GM23248 (cell line): Measurements from ENCODE around the gene RAB3C. TPM values are rescaled to one million over a fixed set of nuclear protein-coding genes. Genes with fewer than 3 reads are reported as not detected.

Experiments used
- DNase-seq: peaks from one replicate; pipeline ENCODE4 v3.0.0-alpha.2; 2015
- H2AFZ ChIP-seq: fragments of 200-600 bp; sonication (generic); 2 replicates; pipeline ENCODE4 v1.6.1; 2016; ENCODE audit warnings: antibody characterized with exemption
- H3F3A ChIP-seq: fragments of 200-600 bp; sonication (generic); 2 replicates; pipeline ENCODE4 v1.6.1; 2016; ENCODE audit warnings: mild to moderate bottlenecking, antibody characterized with exemption, mixed run types; ENCODE audit not compliant: insufficient read depth
- H3K27ac ChIP-seq: fragments of 200-600 bp; sonication (generic); 2 replicates; pipeline ENCODE4 v1.5.1; 2016; ENCODE audit warnings: mild to moderate bottlenecking
- H3K27me3 ChIP-seq: fragments of 200-600 bp; sonication (generic); replicated peaks from 2 replicates; pipeline ENCODE4 v1.6.1; 2016; ENCODE audit warnings: mild to moderate bottlenecking; ENCODE audit not compliant: insufficient read depth
- H3K36me3 ChIP-seq: fragments of 200-600 bp; sonication (generic); 2 replicates; pipeline ENCODE4 v1.6.1; 2016; ENCODE audit warnings: low read depth, mild to moderate bottlenecking
- H3K4me1 ChIP-seq: fragments of 200-600 bp; sonication (generic); 2 replicates; pipeline ENCODE4 v1.6.1; 2016; ENCODE audit warnings: mild to moderate bottlenecking; ENCODE audit not compliant: insufficient read depth
- H3K4me2 ChIP-seq: fragments of 200-600 bp; sonication (generic); one replicate; pipeline ENCODE4 v1.6.1; 2016; ENCODE audit warnings: mild to moderate bottlenecking; ENCODE audit not compliant: unreplicated experiment
- H3K4me3 ChIP-seq: fragments of 200-600 bp; sonication (generic); 2 replicates; pipeline ENCODE4 v1.5.1; 2016; ENCODE audit warnings: mild to moderate bottlenecking
- H3K79me2 ChIP-seq: fragments of 200-600 bp; sonication (generic); 2 replicates; pipeline ENCODE4 v1.6.1; 2016; ENCODE audit warnings: mild to moderate bottlenecking; ENCODE audit not compliant: insufficient read depth
- H3K9ac ChIP-seq: fragments of 200-600 bp; sonication (generic); 2 replicates; pipeline ENCODE4 v1.6.1; 2016; ENCODE audit warnings: mild to moderate bottlenecking
- H3K9me2 ChIP-seq: fragments of 200-600 bp; sonication (generic); 2 replicates; pipeline ENCODE4 v1.6.1; 2016; ENCODE audit warnings: mixed run types, mild to moderate bottlenecking, moderate library complexity; ENCODE audit not compliant: insufficient read depth
- H3K9me3 ChIP-seq: fragments of 200-600 bp; sonication (generic); one replicate; pipeline ENCODE4 v1.6.1; 2017; ENCODE audit warnings: low read depth
- H4K20me1 ChIP-seq: fragments of 200-600 bp; sonication (generic); 2 replicates; pipeline ENCODE4 v1.6.0; 2016; ENCODE audit not compliant: insufficient read depth
- EZH2 ChIP-seq: fragments of 200-600 bp; sonication (generic); IDR thresholded peaks from 2 replicates; pipeline ENCODE4 v1.6.1; 2018; ENCODE audit warnings: antibody characterized with exemption, mild to moderate bottlenecking; ENCODE audit not compliant: insufficient read depth, poor library complexity, severe bottlenecking
- EZH2phosphoT487 ChIP-seq: fragments of 200-600 bp; sonication (generic); IDR thresholded peaks from 2 replicates; pipeline ENCODE4 v1.6.1; 2018; ENCODE audit warnings: antibody characterized with exemption, moderate library complexity, mild to moderate bottlenecking, low read depth; ENCODE audit not compliant: insufficient read depth
- WGBS, 2 experiments: methylation state at CpG; one replicate each; pipeline ENCODE4 v1.1.6; 2015 to 2017; ENCODE audit warnings: low lambda C conversion rate in 2 of 2, low coverage in 1 of 2; ENCODE audit errors: missing lambda C conversion rate in 2 of 2; 5-methylcytosine and 5-hydroxymethylcytosine counted together
- in situ Hi-C: fragments of 300-500 bp; cut with MboI; formaldehyde crosslinking; loops from 2 replicates; pipeline ENCODE4 v1.15.0; 2020
- polyA plus RNA-seq: library from polyadenylated mRNA; unstranded; fragments of >200 nt; fragmentation: Nextera tagmentation; extraction: Ambion mirVana; gene quantifications from 2 replicates; pipeline ENCODE4 v1.2.1, GENCODE V29; 2016
- total RNA-seq: library from RNA; depleted of rRNA; stranded (reverse); fragments of >200 nt; shearing (Covaris generic); gene quantifications from 2 replicates; pipeline ENCODE4 v1.2.3, GENCODE V29; 2014

Gene RAB3C
- total and polyA plus RNA-seq, 2 experiments from 2014 or later, result not detected

DNA sequence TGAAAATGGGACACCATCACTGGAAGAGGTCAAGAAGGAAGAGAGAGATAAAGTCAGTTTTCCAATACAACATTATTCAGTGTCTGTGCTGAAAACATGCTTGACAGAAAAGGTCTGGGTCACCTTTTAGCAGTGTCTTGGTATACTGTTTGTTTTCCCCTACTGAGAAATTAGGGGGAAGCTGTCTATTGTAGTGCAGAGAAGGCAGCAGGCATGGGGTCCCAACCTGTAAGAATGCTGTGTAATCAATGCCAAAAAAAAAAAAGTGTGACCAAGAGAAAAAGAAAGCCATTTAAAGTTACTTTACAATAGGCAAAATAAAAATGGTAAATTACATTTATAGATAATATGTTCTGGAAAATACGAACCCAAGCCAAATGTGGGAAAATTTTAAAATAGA lies 139.3 kb downstream of the RAB3C start:
- H3K9me3 ChIP-seq, result no peaks in the 10 kb centered on the region
- no peak overlapping the region for H3K4me2 ChIP-seq
- H3K4me1 ChIP-seq, result no peaks in the 10 kb centered on the region
- no peak overlapping the region for H3K27ac ChIP-seq
- no peak overlapping the region for H3K9ac ChIP-seq
- TF ChIP-seq EZH2, result no peak
- no peak for TF ChIP-seq EZH2phosphoT487
- no peak overlapping the region for H2AFZ ChIP-seq
- 38 to 50% methylated on average over 1 of the region's 1 CpG for WGBS, 2 experiments
- no peaks in the 10 kb centered on the region for H4K20me1 ChIP-seq
- no peaks in the 10 kb centered on the region for H3K79me2 ChIP-seq
- no peak overlapping the region for H3K4me3 ChIP-seq
- no peaks in the 10 kb centered on the region for H3K27me3 ChIP-seq
- H3F3A ChIP-seq, result no peaks in the 10 kb centered on the region
- no peaks in the 10 kb centered on the region for H3K36me3 ChIP-seq
- H3K9me2 ChIP-seq, result no peaks in the 10 kb centered on the region
- DNase-seq, result no peak
- in situ Hi-C loops, result no loop called here

DNA sequence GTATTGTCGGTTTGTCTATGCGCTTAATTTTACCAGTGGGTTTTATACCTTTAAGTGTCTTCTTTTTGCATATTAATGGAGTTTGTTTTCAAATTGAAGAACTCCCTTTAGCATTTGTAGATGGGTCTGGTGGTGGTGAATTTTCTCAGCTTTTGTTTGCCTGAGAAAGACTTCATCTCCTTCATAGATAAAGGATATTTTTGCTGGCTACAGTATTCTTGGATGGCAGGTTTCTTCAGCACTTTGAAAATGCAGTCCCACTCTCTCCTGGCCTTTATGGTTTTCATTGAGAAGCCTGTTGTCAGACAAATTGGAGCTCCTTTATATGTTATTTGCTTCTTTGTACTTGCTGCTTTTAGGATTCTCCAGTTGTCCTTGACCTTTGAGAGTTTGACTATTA lies 142.1 kb downstream of the RAB3C start:
- no peak overlapping the region for H3K4me3 ChIP-seq
- H3K79me2 ChIP-seq, result no peaks in the 10 kb centered on the region
- no peaks in the 10 kb centered on the region for H3F3A ChIP-seq
- H3K27ac ChIP-seq, result no peak overlapping the region
- H3K9ac ChIP-seq, result no peak overlapping the region
- H3K4me2 ChIP-seq, result no peak overlapping the region
- H2AFZ ChIP-seq, result no peak overlapping the region
- WGBS, 2 experiments, result 72 to 84% methylated on average over 2 of the region's 2 CpGs
- no peak for DNase-seq
- no peaks in the 10 kb centered on the region for H3K36me3 ChIP-seq
- H3K9me3 ChIP-seq, result no peaks in the 10 kb centered on the region
- H3K9me2 ChIP-seq, result no peaks in the 10 kb centered on the region
- TF ChIP-seq EZH2, result no peak
- no peak for TF ChIP-seq EZH2phosphoT487
- no peaks in the 10 kb centered on the region for H3K4me1 ChIP-seq
- no peaks in the 10 kb centered on the region for H4K20me1 ChIP-seq
- no peaks in the 10 kb centered on the region for H3K27me3 ChIP-seq
- in situ Hi-C loops, result no loop called here

DNA sequence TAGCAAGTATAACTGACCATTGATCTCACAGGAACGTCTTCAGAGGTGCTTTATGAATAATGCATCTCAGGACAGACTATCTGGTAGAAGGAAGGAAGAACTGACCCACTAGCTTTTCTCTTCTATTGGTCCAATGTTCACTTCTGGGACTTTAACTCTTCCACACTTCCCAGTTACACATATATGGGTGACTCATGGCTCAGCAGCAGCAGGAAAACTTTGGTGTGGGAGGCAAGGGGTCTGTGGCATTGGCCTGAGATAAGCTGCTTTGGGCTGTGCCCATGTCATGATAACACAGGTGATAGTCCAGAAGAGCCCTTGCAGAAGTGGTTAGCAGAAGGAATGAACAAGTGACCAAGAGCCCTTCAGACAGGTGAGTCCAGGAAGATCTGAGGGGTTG lies 148.8 kb downstream of the RAB3C start:
- no peak for DNase-seq
- whole genome bisulfite sequencing, 2 experiments, result 17 to 25% methylated on average over 1 of the region's 1 CpG
- H3K9ac ChIP-seq, result no peak overlapping the region
- no peak overlapping the region for H3K4me3 ChIP-seq
- H3K9me2 ChIP-seq, result no peaks in the 10 kb centered on the region
- H4K20me1 ChIP-seq, result no peaks in the 10 kb centered on the region
- no peak overlapping the region for H3K27ac ChIP-seq
- H3K27me3 ChIP-seq, result no peaks in the 10 kb centered on the region
- in situ Hi-C loops, result no loop called here
- no peaks in the 10 kb centered on the region for H3K4me1 ChIP-seq
- no peaks in the 10 kb centered on the region for H3K9me3 ChIP-seq
- no peaks in the 10 kb centered on the region for H3K79me2 ChIP-seq
- TF ChIP-seq EZH2phosphoT487 (no peak), EZH2 (no peak)
- H3F3A ChIP-seq, result no peaks in the 10 kb centered on the region
- no peaks in the 10 kb centered on the region for H3K36me3 ChIP-seq
- H3K4me2 ChIP-seq, result no peak overlapping the region
- H2AFZ ChIP-seq, result no peak overlapping the region

DNA sequence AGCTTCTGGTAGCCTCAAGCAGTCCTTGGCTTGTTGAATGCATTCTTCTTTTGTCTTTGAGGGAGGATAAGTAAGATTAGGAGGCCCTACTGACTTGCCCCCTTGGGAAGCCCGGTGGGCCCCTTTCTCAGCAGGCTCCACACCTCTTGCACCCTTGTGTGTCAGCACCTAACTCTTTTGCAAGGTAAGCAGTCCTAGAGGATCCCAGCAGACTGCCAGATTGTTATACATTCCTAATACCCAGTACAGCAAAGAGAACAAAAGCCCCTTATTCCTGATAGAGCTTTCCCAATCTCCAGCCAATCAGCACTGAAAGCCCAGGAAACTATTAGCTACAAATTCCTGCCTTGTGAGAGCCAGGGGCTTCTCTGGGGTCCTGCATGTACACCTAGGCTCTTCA lies 152.8 kb downstream of the RAB3C start:
- H3K79me2 ChIP-seq, result no peaks in the 10 kb centered on the region
- 8 to 13% methylated on average over 1 of the region's 1 CpG for WGBS, 2 experiments
- H3K27ac ChIP-seq, result no peak overlapping the region
- H3K4me3 ChIP-seq, result no peak overlapping the region
- no peak overlapping the region for H3K9ac ChIP-seq
- H3K9me2 ChIP-seq, result no peaks in the 10 kb centered on the region
- no peak overlapping the region for H2AFZ ChIP-seq
- TF ChIP-seq EZH2, result no peak
- H3K4me1 ChIP-seq, result no peaks in the 10 kb centered on the region
- no peak overlapping the region for H3K4me2 ChIP-seq
- H3K36me3 ChIP-seq, result no peaks in the 10 kb centered on the region
- H4K20me1 ChIP-seq, result no peaks in the 10 kb centered on the region
- in situ Hi-C loops, result no loop called here
- no peaks in the 10 kb centered on the region for H3K27me3 ChIP-seq
- no peaks in the 10 kb centered on the region for H3K9me3 ChIP-seq
- no peaks in the 10 kb centered on the region for H3F3A ChIP-seq
- DNase-seq, result no peak

DNA sequence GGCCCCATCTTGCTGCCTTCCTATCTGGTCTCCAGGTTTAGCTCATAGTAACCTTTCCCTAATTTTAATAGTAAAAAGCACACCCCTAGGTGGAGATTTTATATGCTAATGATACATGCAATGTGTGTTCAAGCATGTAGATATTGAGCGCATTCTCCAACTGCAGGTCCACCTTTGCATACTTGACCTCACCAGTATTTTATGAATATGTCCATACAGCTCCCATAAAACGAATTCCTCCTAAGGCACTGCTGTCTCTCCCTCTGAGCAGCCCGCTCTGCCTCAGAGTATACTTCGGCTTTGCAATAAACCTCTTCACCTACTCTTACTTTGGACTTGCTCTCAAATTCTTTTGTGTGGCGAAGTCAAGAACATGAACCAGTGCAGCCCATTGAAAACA lies 153.3 kb downstream of the RAB3C start:
- Histone ChIP-seq H3K79me2 (no peaks in the 10 kb centered on the region), H3K4me1 (no peaks in the 10 kb centered on the region), H3K4me3 (no peak overlapping the region), H3K27me3 (no peaks in the 10 kb centered on the region), H2AFZ (no peak overlapping the region), H3K9me2 (no peaks in the 10 kb centered on the region), H3K27ac (no peak overlapping the region), H3K36me3 (no peaks in the 10 kb centered on the region), H3K4me2 (no peak overlapping the region), H3F3A (no peaks in the 10 kb centered on the region), H3K9ac (no peak overlapping the region), H3K9me3 (no peaks in the 10 kb centered on the region), H4K20me1 (no peaks in the 10 kb centered on the region)
- 53% methylated on average over 5 of the region's 5 CpGs for WGBS, 2 experiments
- no peak for TF ChIP-seq EZH2
- TF ChIP-seq EZH2phosphoT487, result no peak
- no peak for DNase-seq
- in situ Hi-C loops, result no loop called here
